Dermis blood vessel endothelial cell (primary cell): ENCODE measurements around the gene CCL4. TPM values are rescaled to one million over a fixed set of nuclear protein-coding genes. Genes with fewer than 3 reads are reported as not detected.
"Not testable (repeated sequence)": the region's sequence is repeated elsewhere in the genome, so short reads cannot be mapped to it uniquely, and the experiment has no call there.

Experiments
- DNase-seq: peaks from one replicate; pipeline ENCODE4 v3.0.0; 2010
- total RNA-seq: library from RNA; depleted of rRNA; stranded (reverse); fragments of >200 nt; gene quantifications from 2 replicates; pipeline ENCODE4 v1.2.3, GENCODE V29; 2014

The CCL4 gene
- total RNA-seq, 1 donor from 2014 or later: not detected

DNA sequence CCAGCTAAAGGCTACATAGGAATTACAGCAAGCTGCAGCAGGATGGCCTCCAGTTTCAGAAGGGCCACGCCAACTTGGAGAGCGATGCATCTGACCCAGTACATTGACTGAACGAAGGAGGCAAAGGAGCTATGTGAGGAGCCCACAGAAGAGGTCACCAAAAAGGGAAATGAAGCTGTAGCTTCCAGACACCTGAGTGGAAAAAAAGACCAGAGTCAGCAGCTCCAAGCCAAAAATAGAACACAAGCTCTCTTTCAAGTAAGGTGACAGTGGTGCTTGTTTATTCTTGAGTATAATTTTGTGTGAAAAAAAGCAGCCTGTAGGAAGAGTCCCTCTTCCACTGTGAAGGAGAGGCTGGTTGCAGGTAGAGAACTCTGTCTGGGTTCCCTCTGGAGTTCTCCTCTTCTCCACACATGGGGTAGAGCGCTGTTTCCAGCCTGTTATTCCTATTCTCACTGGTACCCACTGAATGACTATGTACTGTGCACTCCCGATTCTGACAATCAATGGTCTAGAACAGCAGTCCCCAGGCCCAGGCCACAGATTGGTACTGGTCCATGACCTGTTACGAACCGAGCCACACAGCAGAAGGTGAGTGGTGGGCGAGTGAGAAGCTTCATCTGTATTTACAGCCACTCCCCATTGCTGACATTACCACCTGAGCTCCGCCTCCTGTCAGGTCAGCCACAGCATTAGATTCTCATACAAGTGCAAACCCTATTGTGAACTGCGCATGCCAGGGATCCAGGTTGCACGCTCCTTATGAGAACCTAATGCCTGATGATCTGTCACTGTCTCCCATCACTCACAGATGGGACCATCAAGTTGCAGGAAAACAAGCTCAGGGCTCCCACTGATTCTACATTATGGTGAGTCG is 15.1 kb downstream of the CCL4 start:
- no peak for DNase-seq

DNA sequence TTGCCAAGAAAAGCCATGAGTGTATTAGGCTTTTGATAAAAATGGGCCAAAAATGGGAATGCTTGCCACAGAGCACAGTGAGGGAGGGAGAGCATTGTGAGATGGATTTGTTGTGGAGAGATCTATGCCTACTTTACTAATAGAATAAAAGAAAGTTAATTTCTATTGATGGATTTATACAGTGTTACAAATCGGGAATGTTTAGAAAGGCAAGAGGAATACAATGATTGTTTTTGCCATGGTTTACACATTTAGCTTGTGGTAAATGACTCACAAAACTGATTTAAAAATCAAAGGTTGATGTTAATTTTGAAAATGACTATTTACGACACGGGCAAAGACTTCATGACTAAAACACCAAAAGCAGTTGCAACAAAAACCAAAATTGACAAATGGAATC is 16.6 kb downstream of the CCL4 start:
- DNase-seq: no peak

DNA sequence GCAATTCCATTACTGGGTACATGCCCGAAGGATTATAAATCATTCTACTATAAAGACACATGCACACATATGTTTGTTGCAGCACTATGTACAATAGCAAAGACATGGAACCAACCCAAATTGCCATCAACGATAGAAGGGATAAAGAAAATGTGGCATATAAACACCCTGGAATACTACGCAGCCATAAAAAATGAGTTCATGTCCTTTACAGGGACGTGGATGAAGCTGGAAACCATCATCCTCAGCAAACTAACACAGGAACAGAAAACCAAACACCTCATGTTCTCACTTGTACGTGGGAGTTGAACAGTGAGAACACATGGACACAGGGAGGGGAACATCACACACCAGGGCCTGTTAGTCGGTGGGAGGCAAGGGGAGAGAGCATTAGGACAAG is 17.5 kb downstream of the CCL4 start:
- not testable (repeated sequence) for DNase-seq

GRCh38 chr17:36123431-36123830 is 19.8 kb downstream of the CCL4 start:
- DNase-seq: no peak

GRCh38 chr17:36124879-36125824 is 21.5 kb downstream of the CCL4 start:
- no peak for DNase-seq

DNA sequence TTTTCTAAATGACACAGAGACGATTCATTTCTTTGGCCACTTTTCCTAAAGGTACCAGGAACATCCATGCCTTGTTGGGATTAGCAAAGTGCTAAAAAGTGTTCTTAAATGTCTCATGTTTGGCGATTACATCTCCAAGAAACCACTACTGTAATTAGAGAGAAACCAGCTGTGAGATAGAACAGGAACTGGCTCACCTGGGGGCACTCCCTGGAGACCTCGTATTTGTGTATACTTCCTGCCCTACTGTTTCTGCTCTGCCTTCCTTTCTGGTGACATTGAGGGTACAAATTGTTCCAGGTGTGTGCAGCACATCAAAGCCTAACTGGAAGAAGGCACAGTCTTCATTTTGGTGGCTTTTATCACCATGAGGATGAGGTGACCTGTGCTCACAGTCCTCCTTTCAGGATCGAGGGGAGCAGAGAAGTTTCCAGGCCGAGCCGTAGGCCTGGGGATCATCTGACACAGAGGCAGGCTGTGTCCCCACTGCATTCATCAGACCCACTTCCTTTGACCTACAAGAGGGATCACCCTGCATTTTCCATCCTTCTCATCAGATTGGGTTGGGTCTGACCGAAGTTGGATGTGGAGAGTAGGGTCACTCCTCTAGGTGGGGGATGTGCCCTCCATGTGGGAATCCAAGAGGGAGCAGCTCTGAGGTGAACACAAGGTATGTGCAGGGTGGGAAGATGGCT is 23.7 kb downstream of the CCL4 start:
- no peak for DNase-seq

- DNase-seq: no peak
Measured at GRCh38 chr17:36127911-36128310, 24.3 kb downstream of the CCL4 start.

- DNase-seq: no peak
Measured at GRCh38 chr17:36128411-36128978, 24.9 kb downstream of the CCL4 start.

GRCh38 chr17:36129616-36130015 is 26.0 kb downstream of the CCL4 start:
- no peak for DNase-seq

GRCh38 chr17:36130346-36130745 is 26.7 kb downstream of the CCL4 start:
- DNase-seq: no peak

DNA sequence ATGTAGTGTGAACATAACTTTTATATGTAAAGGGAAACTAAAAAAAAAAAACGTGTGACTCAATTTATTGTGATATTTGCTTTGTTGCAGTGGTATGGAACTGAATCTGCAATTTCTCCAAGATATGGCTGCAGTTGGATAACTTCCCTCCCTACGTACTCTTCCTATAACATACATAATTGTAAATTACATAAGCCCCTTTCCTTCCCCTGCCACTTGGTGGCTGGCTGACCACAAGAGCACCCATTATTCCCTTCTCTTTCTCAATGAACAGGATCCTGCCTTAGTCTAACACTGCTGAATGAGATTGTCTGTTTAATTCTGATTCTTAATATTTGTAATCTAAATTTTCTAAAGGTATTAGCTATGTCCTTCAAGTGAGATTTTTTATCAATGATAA is 27.8 kb downstream of the CCL4 start:
- no peak for DNase-seq

DNA sequence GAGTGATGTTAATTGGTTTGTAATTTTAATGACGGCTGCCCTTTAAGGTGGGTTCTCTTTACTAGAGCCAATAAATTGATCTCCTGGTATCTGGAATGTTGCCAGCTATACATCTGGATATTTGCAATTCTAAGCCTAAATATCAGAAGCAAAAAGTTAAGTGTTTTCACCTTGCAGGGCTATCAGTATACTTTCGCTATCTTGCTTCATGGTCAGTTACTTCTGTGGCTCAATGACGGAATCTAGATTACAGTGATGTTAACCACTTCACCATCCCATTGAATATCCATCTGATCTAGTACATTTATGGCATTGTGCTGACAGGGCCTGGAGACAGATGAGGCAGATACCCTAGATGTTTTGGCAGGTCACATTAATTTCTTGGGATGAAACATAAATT is 28.3 kb downstream of the CCL4 start:
- no peak for DNase-seq

DNA sequence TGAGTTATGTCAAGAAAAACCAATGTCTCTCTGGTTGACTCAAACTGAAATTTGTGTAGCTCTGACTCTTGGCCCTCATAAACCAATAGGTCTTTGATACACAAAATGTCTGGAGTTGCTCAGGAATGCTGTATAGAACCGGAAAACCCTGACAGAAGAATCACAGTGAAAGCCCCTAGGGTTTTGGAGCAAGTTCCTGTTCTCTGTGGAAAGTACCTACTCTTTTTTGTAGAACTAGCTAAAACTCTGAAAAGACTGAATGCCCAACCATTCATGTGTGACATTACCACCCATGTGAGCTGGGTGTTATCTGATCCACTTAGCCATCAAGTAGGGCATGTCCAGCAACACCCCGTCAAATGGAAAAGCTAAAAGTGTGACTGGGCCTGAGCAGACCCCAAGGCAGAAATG is 28.8 kb downstream of the CCL4 start:
- DNase-seq: no peak

- DNase-seq: peak; percentile 33
Measured at GRCh38 chr17:36133602-36134236, 30.1 kb downstream of the CCL4 start.

DNA sequence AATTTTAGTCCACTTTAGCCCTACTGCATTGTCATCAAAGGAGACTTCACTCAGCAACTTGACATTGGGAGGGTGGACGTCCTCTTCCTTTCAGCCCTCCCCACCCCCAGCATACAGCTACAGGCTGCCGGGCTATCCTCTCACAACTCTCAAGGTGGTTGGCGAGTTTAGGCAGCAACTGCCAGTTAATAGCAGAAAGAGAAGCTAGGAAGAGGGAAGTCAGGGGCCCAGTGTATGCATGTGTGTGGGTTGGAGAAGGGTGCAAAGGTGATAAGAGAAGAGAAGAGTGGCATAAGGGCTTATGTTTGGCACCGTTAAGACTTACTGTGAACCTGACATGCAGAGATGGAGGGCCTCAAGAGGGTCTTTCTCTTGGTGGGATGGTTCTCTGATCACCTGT is 31.8 kb downstream of the CCL4 start:
- DNase-seq: no peak

- DNase-seq: no peak
Measured at GRCh38 chr17:36136036-36136435, 32.4 kb downstream of the CCL4 start.

- DNase-seq: no peak
Measured at GRCh38 chr17:36136439-36136838, 32.8 kb downstream of the CCL4 start.

- no peak for DNase-seq
Measured at GRCh38 chr17:36142235-36142634, 38.6 kb downstream of the CCL4 start.

DNA sequence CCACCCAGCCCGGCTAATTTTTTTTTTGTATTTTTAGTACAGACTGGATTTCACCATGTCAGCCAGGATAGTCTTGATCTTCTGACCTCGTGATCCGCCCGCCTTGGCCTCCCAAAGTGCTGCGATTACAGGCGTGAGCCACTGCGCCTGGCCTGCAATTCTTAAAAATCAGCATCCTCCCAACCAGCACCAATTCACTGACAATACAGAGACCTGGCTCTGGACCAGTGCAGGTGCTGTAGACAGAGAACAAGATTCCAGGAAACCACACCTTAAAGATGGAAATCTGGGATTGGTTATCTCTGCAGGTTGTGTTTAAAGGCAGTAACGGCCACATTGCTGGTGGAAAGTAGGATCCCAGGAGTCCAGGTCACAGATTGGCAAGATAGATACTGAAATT is 39.2 kb downstream of the CCL4 start:
- no peak for DNase-seq

- no peak for DNase-seq
Measured at GRCh38 chr17:36144014-36144413, 40.4 kb downstream of the CCL4 start.

DNA sequence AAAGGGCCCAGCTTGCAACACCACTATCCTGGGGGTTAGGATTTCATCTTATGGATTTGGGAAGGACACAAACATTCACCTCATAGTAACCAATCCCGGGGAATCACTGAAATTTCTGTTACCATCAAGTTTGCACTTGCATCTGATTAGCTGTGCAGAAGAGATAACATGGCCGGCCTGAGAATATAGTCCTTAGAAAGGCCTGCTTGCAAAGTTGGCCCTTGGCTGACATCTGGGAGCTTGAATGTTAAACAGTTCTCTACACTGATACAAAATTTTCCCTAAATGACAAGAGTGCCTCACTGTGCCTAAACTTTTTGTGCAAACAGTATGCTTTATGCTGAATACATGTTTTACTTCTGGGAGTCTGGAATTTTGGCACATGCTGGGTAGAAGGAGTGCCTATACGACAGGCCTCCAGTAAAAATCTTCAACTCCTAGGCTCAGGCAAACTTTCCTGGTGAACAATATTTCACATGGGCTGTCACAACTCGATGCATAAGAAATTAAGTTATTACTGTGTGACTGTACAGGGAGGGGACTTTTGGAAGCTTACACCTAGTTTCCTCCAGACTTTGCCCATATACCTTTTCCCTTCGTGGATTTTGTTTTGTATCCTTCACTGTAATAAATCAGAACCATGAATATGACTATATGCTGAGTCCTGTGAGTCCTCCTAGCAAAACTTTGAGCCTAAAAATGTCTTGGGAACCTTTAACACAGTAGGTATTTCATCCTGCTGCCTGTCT is 41.5 kb downstream of the CCL4 start:
- DNase-seq: no peak
